NCI-H1930 (cell line): ENCODE measurements around the gene OR8J3.
"Not testable (repeated sequence)": the region's sequence is repeated elsewhere in the genome, so short reads cannot be mapped to it uniquely, and the experiment has no call there.

Source experiments
- DNase-seq, 2 experiments: peaks; one replicate each; lab custom pipeline; 2025; lab: John Stamatoyannopoulos, UW

Gene OR8J3, protein sequence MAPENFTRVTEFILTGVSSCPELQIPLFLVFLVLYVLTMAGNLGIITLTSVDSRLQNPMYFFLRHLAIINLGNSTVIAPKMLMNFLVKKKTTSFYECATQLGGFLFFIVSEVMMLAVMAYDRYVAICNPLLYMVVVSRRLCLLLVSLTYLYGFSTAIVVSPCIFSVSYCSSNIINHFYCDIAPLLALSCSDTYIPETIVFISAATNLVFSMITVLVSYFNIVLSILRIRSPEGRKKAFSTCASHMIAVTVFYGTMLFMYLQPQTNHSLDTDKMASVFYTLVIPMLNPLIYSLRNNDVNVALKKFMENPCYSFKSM

DNA sequence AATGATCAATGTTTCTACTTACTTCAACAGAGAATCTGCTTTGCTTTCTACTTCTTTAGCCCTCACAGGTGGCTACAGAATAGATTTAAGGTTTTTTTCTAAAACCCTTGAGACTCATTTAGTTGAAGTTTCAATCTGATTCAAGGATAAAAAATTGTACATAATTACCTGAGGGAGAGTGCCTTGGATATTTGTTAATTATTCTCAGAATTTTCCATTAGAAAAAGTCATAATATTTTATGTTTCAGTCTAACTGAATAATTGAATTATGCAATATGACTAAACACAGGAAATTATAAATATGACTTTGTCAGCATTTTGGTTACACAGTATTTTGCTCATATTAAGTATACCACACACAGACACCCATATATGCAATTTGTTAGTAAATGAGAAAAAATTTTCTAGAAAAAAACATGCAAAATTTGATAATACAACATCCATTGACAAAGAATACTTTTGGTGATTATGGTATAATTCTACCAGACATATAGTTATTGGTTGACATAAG lies at the start of gene OR8J3:
Gene OR8J3 (minus strand): TSS at position 51 of the 511 bp plus-strand sequence. CDS start 2,483 bp downstream, outside the sequence.
- DNase-seq, result no peak

DNA sequence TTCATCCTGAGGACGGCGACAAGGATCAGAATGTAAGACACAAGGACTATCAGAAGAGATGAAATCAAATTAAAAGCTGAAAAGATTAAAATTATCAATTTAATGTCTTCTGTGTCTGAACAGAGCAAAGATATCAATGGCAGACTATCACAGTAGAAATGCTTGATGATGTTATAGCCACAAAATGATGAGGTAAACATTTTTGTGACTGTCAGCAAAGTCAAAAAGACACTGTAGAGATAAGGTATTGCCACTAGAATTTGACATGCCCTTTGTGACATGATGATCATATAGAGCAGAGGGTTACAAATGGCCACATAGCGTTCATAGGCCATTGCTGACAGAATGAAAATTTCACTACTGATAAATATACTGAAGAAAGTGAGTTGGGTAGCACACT lies 48.6 kb upstream of the OR8J3 start:
- no peak for DNase-seq

DNA sequence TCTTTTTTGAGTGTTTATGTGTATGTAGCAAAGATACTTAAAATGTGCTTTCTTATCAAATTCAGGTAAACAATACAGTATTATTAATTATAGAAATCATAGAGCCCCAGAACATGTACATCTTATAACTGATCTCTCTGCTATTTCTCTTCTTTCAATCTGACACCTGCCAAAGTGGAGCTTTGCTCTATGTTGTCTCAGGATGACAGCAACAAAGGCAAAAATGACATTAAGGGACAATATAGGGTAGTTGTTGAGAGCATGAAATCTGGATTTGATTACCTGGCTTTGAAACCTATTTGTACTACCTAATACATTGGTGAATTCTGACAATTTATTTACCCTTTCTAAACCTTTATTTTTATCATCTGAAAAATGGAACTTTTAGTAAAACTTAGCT lies 43.5 kb upstream of the OR8J3 start:
- no peak for DNase-seq

DNA sequence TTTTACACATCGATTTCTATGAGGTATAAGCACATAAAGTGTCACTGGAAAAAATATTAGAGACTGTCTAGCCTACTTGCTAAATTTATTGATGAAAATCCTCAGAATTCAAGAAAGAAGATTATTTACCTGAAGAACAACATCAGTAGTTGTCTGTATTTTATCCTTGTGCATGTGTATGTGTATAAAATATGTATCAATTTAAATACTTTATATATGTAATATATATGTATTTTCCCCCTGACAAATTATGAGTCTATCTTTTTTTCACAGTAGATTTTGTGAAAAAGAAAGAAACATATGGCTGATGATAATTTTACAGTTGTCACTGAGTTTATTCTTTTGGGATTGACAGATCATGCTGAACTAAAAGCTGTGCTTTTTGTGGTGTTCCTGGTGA lies 36.3 kb upstream of the OR8J3 start, which contains the start of gene OR5J2:
Gene OR5J2 (plus strand): TSS at position 301 of the 400 bp plus-strand sequence. CDS start 0 bp downstream, at position 301.
- DNase-seq, result no peak

DNA sequence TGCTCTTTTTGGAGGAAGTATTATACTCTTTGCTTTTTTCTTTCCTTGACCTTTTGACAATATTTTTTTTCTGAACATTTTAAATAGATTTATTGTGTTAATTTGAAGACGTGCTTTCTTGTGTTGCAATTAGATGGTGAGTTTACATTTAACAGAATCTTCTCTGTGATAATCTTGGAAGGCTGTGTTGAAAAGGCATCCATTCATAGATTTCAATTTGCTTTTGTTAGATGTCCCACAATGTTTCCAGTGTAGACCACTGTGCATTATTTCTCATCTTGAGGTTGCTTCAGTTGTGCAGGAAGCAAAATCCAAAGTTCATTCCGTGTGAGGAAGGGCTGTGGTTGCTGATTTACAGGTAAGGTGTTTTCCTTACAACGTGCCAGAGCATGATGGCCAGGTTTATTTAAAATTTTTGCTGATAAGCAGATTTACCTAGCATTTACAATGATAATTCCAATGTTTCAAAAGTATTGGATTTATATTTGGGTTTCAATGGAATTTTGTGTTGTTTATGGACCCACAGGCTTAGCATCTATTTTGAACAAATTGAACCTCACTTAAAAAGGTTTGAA lies 32.3 kb upstream of the OR8J3 start:
- no peak for DNase-seq

DNA sequence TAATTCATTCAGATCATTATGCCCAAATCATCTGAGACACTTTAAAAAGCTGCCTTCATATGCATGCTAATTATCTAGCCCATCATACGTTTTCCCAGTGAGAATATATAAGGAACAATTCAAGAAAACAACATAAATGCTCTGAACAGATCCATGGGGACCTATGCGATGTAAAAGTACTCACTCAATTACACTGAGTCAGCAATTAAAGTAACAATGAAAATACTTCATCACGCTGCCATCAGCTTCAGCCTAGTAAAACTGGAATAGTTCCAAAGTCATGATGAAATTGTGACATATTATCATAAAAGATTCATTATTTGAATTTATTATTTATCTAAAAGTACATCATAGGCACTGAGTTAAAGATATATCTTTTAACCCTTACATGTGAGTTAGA lies 23.8 kb upstream of the OR8J3 start:
- no peak for DNase-seq

DNA sequence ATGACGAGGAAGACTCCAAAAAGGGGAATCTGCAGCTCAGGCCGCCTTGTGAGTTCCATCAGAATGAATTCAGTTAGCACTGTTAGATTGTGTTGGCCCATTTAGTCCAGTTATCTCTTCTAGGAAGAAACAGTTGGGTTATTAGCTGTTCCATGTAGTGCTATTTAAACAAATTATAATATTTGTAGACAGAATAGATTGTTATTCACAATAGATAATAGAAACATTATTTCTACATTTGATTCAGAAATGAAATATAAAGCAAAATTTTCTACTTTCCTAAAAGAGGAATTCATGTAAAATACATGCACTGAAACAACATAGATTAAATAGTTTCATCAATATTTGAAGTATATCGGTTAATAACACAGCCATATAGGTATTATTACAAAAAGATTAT lies 20.2 kb upstream of the OR8J3 start, which contains the start of gene OR8K5:
Gene OR8K5 (minus strand): TSS at position 101 of the 400 bp plus-strand sequence. CDS start 0 bp downstream, at position 101.
- DNase-seq, result no peak

DNA sequence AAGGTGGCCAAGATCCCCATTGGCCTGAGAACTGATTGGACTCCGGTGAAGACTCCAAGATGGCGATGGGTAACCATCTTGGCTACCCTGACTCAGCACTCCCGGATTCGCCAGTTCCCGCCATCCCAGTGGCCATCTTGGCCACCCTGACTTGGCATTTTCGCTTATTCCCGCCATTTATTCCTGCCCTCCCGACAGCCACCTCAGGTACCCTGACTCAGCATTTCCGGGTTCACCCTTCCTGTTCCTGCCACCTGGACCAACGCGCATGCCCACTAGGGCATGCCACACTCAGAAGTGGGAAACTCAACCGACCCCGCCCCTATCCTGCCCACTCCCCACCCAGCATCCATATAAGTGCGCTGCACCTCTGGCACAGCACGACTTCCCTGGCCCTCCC lies 12.3 kb upstream of the OR8J3 start:
- no peak for DNase-seq

DNA sequence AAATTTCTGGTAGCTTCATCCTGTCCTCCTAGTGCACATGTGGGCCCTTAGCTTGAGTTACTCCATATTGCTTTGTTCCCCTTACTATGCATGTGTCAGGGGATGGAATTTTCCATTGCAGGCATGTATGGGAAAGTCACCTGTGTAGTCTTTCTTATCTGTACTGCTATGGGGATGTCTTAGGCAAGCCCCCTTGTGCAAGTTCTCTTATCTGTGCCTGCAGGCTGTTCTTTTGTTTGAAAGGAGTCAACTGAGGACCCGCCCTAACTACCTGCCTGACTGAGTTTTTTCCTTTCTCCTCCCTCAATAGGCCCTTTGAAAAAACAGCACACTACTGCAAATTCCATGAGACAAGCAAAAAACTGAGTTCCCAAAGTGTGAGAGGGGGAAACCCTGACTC lies 11.4 kb upstream of the OR8J3 start:
- no peak for DNase-seq

DNA sequence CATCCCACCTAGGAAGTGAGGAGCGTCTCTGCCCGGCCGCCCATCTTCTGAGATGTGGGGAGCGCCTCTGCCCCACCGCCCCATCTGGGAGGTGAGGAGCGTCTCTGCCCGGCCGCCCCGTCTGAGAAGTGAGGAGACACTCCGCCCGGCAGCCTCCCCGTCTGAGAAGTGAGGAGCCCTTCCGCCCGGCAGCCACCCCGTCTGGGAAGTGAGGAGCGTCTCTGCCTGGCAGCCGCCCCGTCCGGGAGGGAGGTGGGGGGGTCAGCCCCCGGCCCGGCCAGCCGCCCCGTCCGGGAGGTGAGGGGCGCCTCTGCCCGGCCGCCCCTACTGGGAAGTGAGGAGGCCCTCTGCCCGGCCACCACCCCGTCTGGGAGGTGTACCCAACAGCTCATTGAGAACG lies 3.7 kb upstream of the OR8J3 start:
- DNase-seq, result not testable (repeated sequence)

DNA sequence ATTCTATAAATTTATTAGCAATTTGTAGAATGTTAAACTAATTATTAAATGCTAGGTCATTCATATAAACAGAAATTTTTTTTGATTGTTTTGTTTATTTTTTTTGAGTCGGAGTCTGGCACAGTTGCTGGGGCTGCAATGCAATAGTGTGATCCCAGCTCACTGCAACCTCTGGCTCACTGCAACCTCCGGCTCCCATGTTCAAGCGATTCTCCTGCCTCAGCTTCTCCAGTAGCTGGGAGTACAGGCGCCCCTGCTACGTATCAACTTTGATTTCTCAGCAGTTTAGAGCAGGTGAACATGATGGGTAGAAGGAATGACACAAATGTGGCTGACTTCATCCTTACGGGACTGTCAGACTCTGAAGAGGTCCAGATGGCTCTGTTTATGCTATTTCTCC lies 17.9 kb downstream of the OR8J3 start, which contains the start of gene OR8H3:
Gene OR8H3 (plus strand): TSS at position 301 of the 400 bp plus-strand sequence. CDS start 0 bp downstream, at position 301.
- DNase-seq, result no peak

DNA sequence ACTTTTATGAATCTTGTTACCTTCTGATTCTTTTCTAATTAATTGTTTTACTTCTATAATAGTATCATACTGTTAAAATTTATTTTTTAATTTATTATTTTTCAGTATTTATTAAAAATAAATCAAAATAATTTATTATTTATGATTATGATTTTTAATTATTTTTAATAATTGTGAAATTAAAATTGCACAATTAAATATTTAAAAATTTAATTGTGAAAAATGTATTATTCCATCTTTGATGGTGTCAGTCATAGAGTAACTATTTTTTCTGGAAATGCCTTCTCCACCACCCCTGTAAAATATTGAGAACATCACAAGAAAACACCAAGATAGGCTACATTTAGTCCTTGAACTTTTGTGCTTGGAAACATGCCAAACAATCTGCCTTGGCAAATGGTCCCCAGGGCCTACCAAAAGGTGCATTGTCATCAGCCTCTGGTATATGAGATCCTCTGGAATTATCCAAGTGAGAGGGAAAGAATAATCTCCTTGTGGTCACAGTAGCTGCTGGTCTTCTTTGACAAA lies 36.7 kb downstream of the OR8J3 start, which contains the start of gene OR8H2:
Gene OR8H2 (plus strand): TSS at position 478 of the 528 bp plus-strand sequence. CDS start 1,356 bp downstream, outside the sequence.
- no peak for DNase-seq

DNA sequence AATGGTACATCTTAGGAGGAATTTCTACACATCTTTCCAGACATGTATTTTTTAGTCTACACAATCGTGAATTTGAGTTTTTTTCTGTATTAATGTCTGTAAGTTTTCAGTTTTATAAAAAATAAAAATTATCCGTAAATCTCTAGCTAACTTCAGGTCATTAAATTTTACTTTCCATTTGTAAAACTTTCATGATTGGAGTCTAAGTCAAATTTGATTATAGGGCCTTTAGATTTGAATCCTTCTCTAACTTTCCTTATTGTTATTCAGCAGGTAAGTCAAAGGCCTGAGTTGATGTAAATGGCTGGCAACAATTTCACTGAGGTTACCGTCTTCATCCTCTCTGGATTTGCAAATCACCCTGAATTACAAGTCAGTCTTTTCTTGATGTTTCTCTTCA lies 47.0 kb downstream of the OR8J3 start, which contains the start of gene OR8I2:
Gene OR8I2 (plus strand): TSS at position 301 of the 400 bp plus-strand sequence. CDS start 0 bp downstream, at position 301.
- no peak for DNase-seq

DNA sequence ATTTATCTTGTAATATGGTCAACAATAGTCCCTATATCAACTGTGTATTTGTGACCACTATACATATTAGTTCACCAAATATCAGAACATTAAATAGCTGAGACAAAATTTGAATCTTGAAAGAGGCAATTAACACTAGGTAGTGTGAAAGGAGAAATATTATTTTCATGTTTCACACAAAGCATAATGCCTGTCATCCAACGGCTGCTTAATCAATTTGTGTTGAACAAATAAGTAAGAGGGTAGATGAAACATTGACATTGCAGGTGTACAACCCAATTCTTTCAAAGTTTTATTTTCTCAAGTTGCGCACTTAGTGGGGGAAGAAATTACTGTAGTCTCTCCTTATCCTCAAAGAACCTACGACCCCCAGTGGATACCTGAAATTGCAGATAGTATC lies 50.3 kb downstream of the OR8J3 start:
- DNase-seq, result no peak
